OCI-LY7 (cell line): ENCODE results near the gene AKAP9. TPM values are rescaled to one million over a fixed set of nuclear protein-coding genes. Genes with fewer than 3 reads are reported as not detected.

Experiments used
- BruUV-seq: library from RNA; stranded (reverse); fragments of 400-500 nt; replicated peaks from 2 replicates; lab custom pipeline; 2021; lab: Mats Ljungman, UMichigan
- CTCF ChIA-PET: fragments of 300-600 bp; sonication (Branson Sonifier 250); formaldehyde crosslinking; loops from one replicate; lab custom pipeline; 2022; ENCODE audit warnings: antibody characterized with exemption; ENCODE audit not compliant: unreplicated experiment; lab: Charles Lee
- POLR2A ChIA-PET: fragments of 300-600 bp; sonication (Branson Sonifier 250); formaldehyde crosslinking; loops from one replicate; lab custom pipeline; 2022; ENCODE audit warnings: antibody characterized with exemption; lab: Charles Lee
- DNase-seq: peaks from one replicate; pipeline ENCODE4 v3.0.0-alpha.2; 2015; ENCODE audit warnings: low spot score
- H2AFZ ChIP-seq: fragments of 200-600 bp; sonication (generic), shearing (Covaris generic); 2 replicates; pipeline ENCODE4 v1.6.1; 2014; ENCODE audit warnings: mild to moderate bottlenecking, antibody characterized with exemption, low read length, moderate library complexity
- H3K27ac ChIP-seq: fragments of 200-600 bp; sonication (generic); 2 replicates; pipeline ENCODE4 v1.5.1; 2014; ENCODE audit warnings: mixed run types, low read depth, mild to moderate bottlenecking, moderate library complexity, low read length, inconsistent platforms; ENCODE audit not compliant: poor library complexity, severe bottlenecking
- H3K36me3 ChIP-seq: fragments of 200-600 bp; sonication (generic); 2 replicates; pipeline ENCODE4 v1.6.1; 2014; ENCODE audit warnings: mild to moderate bottlenecking, antibody characterized with exemption, low read length, moderate library complexity, mixed read lengths; ENCODE audit not compliant: insufficient read depth
- H3K4me1 ChIP-seq: fragments of 200-600 bp; sonication (generic); 2 replicates; pipeline ENCODE4 v1.5.1; 2014; ENCODE audit warnings: mild to moderate bottlenecking, low read length; ENCODE audit not compliant: insufficient read depth, poor library complexity, severe bottlenecking
- H3K4me2 ChIP-seq: fragments of 200-600 bp; sonication (generic); 2 replicates; pipeline ENCODE4 v1.6.1; 2014; ENCODE audit warnings: mild to moderate bottlenecking, low read length
- H3K4me3 ChIP-seq: fragments of 200-600 bp; sonication (generic); 2 replicates; pipeline ENCODE4 v1.5.1; 2014; ENCODE audit warnings: mild to moderate bottlenecking, low read depth, low read length; ENCODE audit not compliant: poor library complexity, severe bottlenecking
- H3K79me2 ChIP-seq: fragments of 200-600 bp; sonication (generic); 2 replicates; pipeline ENCODE4 v1.6.1; 2016; ENCODE audit warnings: low read depth, mild to moderate bottlenecking, low read length, moderate library complexity, mixed read lengths; ENCODE audit not compliant: insufficient read depth
- H3K9me2 ChIP-seq: fragments of 200-600 bp; sonication (generic); 2 replicates; pipeline ENCODE4 v1.6.1; 2016; ENCODE audit warnings: mild to moderate bottlenecking, low read length, mixed read lengths; ENCODE audit not compliant: insufficient read depth
- H3K9me3 ChIP-seq: fragments of 200-600 bp; sonication (generic); 2 replicates; pipeline ENCODE4 v1.6.1; 2014; ENCODE audit warnings: mild to moderate bottlenecking, mixed run types, low read length, mixed read lengths
- H4K20me1 ChIP-seq: fragments of 200-600 bp; sonication (generic); 2 replicates; pipeline ENCODE4 v1.6.1; 2014; ENCODE audit warnings: mild to moderate bottlenecking, antibody characterized with exemption, low read length, moderate library complexity, mixed read lengths; ENCODE audit not compliant: insufficient read depth
- EZH2phosphoT487 ChIP-seq: fragments of 200-600 bp; sonication (generic); IDR thresholded peaks from 2 replicates; pipeline ENCODE4 v1.6.1; 2018; ENCODE audit warnings: low read depth, borderline replicate concordance, mild to moderate bottlenecking, mixed run types, antibody characterized with exemption, low read length, moderate library complexity, mixed read lengths
- intact Hi-C: fragments of 100-400 bp; cut with micrococcal nuclease; formaldehyde crosslinking; loops from one replicate; pipeline ENCODE4 v1.10.0; 2022; ENCODE audit not compliant: unreplicated experiment
- total RNA-seq, 2 experiments: library from RNA; depleted of rRNA in 1 of 2; stranded (reverse); fragments of >200 nt in 1 of 2; shearing (Covaris generic) in 1 of 2; gene quantifications; 2 replicates each; pipeline ENCODE4 v1.2.3, GENCODE V29; 2014 to 2022
- TF ChIP-seq, protein P1 (sequence below): fragments of 200-600 bp; sonication (generic); conservative IDR thresholded peaks from 2 replicates; pipeline ENCODE4 v1.5.1; 2014; ENCODE audit warnings: mild to moderate bottlenecking, antibody characterized with exemption, low read length, moderate library complexity, mixed read lengths

The AKAP9 gene
- total RNA-seq, 2 experiments from 2014 or later, result 32.6 to 38.1 TPM

- Histone ChIP-seq H3K9me2 (no peaks in the 10 kb centered on the region), H3K9me3 (no peaks in the 10 kb centered on the region), H3K27ac (no peak overlapping the region), H4K20me1 (no peaks in the 10 kb centered on the region), H3K4me2 (no peak overlapping the region), H3K36me3 (peaks cover 15% of the 10 kb centered on the region), H3K4me1 (peaks cover under 1% of the 10 kb centered on the region), H3K79me2 (no peaks in the 10 kb centered on the region), H2AFZ (no peak overlapping the region), H3K4me3 (no peak overlapping the region)
- no TSS peak for BruUV-seq
- ChIA-PET POLR2A (interaction anchor here (0.6 to 1.1 kb wide), 2 partner anchors 15 to 80 kb away, joined by 3 to 6 read pairs; no protein-coding TSS in a partner anchor), CTCF (no interaction called here)
- intact Hi-C loops, result no loop called here
- TF ChIP-seq, protein P1, sequence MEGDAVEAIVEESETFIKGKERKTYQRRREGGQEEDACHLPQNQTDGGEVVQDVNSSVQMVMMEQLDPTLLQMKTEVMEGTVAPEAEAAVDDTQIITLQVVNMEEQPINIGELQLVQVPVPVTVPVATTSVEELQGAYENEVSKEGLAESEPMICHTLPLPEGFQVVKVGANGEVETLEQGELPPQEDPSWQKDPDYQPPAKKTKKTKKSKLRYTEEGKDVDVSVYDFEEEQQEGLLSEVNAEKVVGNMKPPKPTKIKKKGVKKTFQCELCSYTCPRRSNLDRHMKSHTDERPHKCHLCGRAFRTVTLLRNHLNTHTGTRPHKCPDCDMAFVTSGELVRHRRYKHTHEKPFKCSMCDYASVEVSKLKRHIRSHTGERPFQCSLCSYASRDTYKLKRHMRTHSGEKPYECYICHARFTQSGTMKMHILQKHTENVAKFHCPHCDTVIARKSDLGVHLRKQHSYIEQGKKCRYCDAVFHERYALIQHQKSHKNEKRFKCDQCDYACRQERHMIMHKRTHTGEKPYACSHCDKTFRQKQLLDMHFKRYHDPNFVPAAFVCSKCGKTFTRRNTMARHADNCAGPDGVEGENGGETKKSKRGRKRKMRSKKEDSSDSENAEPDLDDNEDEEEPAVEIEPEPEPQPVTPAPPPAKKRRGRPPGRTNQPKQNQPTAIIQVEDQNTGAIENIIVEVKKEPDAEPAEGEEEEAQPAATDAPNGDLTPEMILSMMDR, result no peak
- TF ChIP-seq EZH2phosphoT487, result no peak
- DNase-seq, result no peak
Observed at GRCh38 chr7:92052684-92053083, 112.0 kb downstream of the AKAP9 start.

DNA sequence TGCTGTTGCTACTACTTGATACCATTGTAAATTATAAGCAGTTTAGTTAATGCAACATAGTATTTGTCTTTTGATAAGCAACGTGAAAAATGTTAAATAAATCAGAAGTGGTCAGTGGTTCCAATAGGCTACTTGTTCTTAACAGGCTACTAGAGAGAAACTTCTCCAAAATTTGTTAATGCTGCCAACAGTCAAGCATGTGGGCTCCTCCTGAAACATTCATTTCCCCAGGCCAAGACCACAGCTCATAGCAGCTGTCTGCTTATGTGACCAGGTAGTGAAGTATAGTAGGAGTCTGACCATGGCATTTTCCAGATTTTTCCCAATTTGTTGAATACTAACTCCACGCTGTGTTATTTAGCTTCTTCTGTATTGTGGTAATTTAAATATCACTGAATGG is 112.7 kb downstream of the AKAP9 start:
- Histone ChIP-seq H4K20me1 (no peaks in the 10 kb centered on the region), H3K79me2 (no peaks in the 10 kb centered on the region), H3K9me2 (no peaks in the 10 kb centered on the region), H3K4me3 (no peak overlapping the region), H3K4me2 (no peak overlapping the region), H2AFZ (no peak overlapping the region), H3K4me1 (peaks cover 7% of the 10 kb centered on the region), H3K36me3 (peaks cover 11% of the 10 kb centered on the region), H3K9me3 (no peaks in the 10 kb centered on the region), H3K27ac (no peak overlapping the region)
- ChIA-PET POLR2A (interaction anchor here (0.6 to 1.1 kb wide), 2 partner anchors 16 to 80 kb away, joined by 3 to 6 read pairs; no protein-coding TSS in a partner anchor), CTCF (no interaction called here)
- DNase-seq, result no peak
- no TSS peak for BruUV-seq
- TF ChIP-seq, protein P1, result no peak
- no peak for TF ChIP-seq EZH2phosphoT487
- intact Hi-C loops, result no loop called here

GRCh38 chr7:92056286-92056685 is 115.6 kb downstream of the AKAP9 start:
- no peaks in the 10 kb centered on the region for H4K20me1 ChIP-seq
- H3K4me3 ChIP-seq, result no peak overlapping the region
- H3K79me2 ChIP-seq, result no peaks in the 10 kb centered on the region
- peaks cover 8% of the 10 kb centered on the region for H3K4me1 ChIP-seq
- intact Hi-C loops, result no loop called here
- TF ChIP-seq, protein P1, result no peak
- TF ChIP-seq EZH2phosphoT487, result no peak
- ChIA-PET POLR2A (interaction anchor here (0.6 to 1.1 kb wide), 5 partner anchors 8 to 272 kb away, joined by 3 to 6 read pairs (median 3); no protein-coding TSS in a partner anchor), CTCF (no interaction called here)
- H3K9me2 ChIP-seq, result no peaks in the 10 kb centered on the region
- no peak overlapping the region for H2AFZ ChIP-seq
- no peaks in the 10 kb centered on the region for H3K9me3 ChIP-seq
- peaks cover 4% of the 10 kb centered on the region for H3K36me3 ChIP-seq
- no TSS peak for BruUV-seq
- no peak for DNase-seq
- H3K4me2 ChIP-seq, result no peak overlapping the region
- H3K27ac ChIP-seq, result no peak overlapping the region
